Stimulated activated CD4-positive, alpha-beta T cell treated with anti-CD3 and anti-CD28 coated beads, TNF-alpha, amount 100 ng/mL, for 48 hours (primary cell): Measurements from ENCODE around the gene PARD3B.

Experiments used
- DNase-seq, 3 donors: peaks; one replicate each; pipeline ENCODE4 v3.0.0-alpha.2; 2020; ENCODE audit warnings: low read depth in 3 of 3

The PARD3B gene

GRCh38 chr2:205390866-205391265 lies 845.6 kb downstream of the PARD3B start:
- no peak for DNase-seq

- no peak for DNase-seq
Observed at GRCh38 chr2:205401511-205401910, 856.2 kb downstream of the PARD3B start.

- no peak for DNase-seq
Observed at GRCh38 chr2:205402011-205402410, 856.7 kb downstream of the PARD3B start.

GRCh38 chr2:205403244-205403825 lies 858.1 kb downstream of the PARD3B start:
- no peak for DNase-seq

GRCh38 chr2:205405194-205405593 lies 859.9 kb downstream of the PARD3B start:
- DNase-seq, result no peak

GRCh38 chr2:205405752-205406151 lies 860.5 kb downstream of the PARD3B start:
- no peak for DNase-seq

- no peak for DNase-seq
Observed at GRCh38 chr2:205407984-205408383, 862.7 kb downstream of the PARD3B start.

- no peak for DNase-seq
Observed at GRCh38 chr2:205408696-205409095, 863.4 kb downstream of the PARD3B start.

- DNase-seq, result no peak
Observed at GRCh38 chr2:205409411-205409810, 864.1 kb downstream of the PARD3B start.

- DNase-seq, result no peak
Observed at GRCh38 chr2:205411558-205411957, 866.3 kb downstream of the PARD3B start.

- DNase-seq, result no peak
Observed at GRCh38 chr2:205424326-205424725, 879.1 kb downstream of the PARD3B start.

- no peak for DNase-seq
Observed at GRCh38 chr2:205425102-205425501, 879.8 kb downstream of the PARD3B start.

GRCh38 chr2:205427112-205427511 lies 881.8 kb downstream of the PARD3B start:
- no peak for DNase-seq

- no peak for DNase-seq
Observed at GRCh38 chr2:205428811-205429210, 883.5 kb downstream of the PARD3B start.

GRCh38 chr2:205435970-205436369 lies 890.7 kb downstream of the PARD3B start:
- DNase-seq, result no peak

GRCh38 chr2:205438241-205438640 lies 893.0 kb downstream of the PARD3B start:
- DNase-seq, result no peak

- DNase-seq, result no peak
Observed at GRCh38 chr2:205439621-205440020, 894.3 kb downstream of the PARD3B start.

GRCh38 chr2:205441524-205441923 lies 896.2 kb downstream of the PARD3B start:
- DNase-seq, result no peak

- DNase-seq, result no peak
Observed at GRCh38 chr2:205448189-205448588, 902.9 kb downstream of the PARD3B start.

GRCh38 chr2:205451901-205452512 lies 906.7 kb downstream of the PARD3B start:
- DNase-seq, result no peak

- no peak for DNase-seq
Observed at GRCh38 chr2:205453202-205453601, 907.9 kb downstream of the PARD3B start.

GRCh38 chr2:205456682-205457081 lies 911.4 kb downstream of the PARD3B start:
- no peak for DNase-seq

- DNase-seq, result no peak
Observed at GRCh38 chr2:205460217-205460616, 914.9 kb downstream of the PARD3B start.

- DNase-seq, result no peak
Observed at GRCh38 chr2:205461169-205461568, 915.9 kb downstream of the PARD3B start.
